COLO668 (cell line): ENCODE measurements around the gene PLXNA2.
A peak's percentile ranks its signal among the peaks of the same experiment; 100 is the strongest.

Experiments used
- DNase-seq: peaks from one replicate; lab custom pipeline; 2025; ENCODE audit not compliant: unreplicated experiment; lab: John Stamatoyannopoulos, UW

Gene PLXNA2

DNA sequence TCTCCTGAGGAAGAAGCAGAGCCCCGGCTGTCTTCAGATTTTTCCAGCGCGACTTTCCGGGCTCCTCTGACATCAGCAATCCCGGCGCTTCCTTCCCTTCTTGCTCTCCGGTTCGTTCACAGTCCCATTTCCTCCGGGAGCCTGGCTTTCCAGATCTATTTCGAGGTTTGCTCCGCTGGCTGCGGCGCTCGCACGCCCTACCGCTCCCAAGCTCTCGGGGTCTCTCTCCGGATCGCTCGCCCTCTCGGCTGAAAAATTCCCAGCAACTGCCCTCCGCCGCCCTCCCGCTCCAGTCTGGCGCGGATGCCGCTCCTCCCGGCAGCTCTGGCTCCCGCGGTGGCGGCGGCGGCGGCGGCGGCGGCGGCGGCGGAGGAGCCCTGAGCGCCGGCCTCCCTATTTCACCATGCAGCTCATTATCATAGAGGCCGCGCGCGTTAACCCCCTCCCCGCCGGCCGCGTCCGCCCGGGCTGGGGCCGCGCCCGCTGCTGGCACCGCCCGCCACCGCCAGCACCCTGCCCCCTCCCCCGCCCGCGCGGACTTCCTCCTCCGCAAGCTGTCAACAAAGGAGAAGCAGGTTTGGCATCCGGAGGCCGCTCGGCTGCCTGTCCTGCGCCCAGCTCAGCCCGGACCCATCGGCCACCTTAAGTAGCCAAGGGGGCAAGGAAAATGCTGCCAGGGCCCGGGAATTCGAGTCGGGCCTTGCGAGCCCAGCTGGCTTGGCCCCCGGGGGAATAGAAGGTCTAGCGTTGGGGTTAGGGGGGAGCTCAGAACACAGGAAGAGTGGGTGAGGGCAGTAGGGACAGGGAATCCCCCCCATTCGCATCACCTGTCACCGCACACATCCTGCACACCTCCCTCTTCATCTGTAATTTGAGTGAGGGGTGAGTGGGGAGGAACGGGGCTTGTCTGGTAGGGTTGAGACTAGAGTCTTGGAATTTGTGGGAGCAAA is at the start of gene PLXNA2:
PLXNA2 (minus strand) TSS at position 418 of the 950 bp plus-strand sequence. CDS start 26,462 bp downstream, outside the sequence.
- DNase-seq = peak; percentile 96

DNA sequence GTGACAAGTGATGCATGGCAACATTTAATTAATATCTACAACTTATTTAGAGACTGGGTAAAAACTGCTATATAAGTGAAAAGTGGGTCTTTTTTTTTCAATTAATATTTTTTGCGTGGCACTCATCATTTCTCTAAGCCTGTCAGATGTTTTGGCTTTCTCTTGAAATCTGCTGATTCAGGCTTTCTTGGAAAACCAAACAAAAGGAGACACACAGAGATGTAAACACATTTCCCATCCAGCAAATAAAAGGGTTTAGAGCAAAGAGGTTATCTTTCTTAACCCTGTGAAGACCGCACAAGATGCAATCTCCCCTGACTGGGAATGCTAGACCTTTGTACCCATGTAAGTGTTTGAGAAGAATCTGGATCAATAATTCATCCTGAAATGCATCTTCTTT is 48.7 kb upstream of the PLXNA2 start:
- DNase-seq = no peak

DNA sequence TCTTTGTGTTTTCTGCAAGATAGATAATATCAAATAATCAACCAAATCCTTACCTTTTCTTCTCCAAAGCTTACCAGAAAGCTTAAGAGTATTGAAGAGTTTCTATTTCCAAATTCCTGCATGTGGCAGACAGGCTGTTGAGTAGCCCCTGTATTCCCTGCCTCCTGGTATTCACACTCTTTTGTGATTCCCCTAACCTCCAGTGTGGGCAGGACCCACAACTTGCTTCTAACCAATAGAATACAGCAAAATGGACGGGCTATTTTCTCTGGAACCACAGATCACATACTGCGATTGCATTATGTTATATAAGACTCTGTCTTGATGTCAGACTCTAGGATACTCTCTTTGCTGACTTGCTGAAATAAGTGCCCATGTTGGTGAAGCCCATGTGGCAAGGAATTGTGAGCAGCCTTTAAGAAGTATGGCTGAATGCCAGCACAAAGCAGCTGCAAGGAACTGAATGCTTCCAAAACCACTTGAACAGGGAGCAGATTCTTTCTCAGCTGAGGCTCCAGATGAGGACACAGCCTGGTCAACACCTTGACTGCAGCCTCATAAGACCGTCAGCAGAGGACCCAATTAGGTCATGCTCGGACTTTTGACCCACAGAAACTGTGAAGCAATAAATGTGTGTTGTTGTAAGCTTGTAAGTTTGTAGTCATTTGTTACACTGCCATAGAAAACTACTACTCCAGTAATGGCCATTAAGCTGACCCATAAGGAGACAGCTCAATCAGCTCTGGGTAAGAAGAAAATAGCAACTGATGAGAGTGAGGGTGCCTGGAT is 47.9 kb upstream of the PLXNA2 start:
- DNase-seq = no peak

DNA sequence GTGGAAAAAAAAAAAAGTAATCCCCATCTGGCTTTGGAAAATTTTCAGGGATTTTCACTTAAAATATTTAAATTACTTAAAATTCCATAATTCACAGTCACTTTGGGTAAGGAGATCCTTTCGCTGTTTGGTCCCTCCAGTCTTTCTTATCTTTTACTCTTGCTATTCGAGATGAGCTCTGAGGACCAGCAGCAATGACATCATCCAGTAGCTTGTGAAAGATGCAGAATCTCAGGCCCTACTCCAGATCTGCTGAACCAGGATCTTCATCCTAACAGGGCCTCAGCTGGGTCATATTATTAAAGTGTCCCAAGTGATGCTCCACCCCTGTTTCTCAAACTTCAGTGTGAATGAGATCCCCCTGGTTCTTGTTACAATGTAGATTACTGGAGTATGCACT is 46.9 kb upstream of the PLXNA2 start:
- DNase-seq = no peak

DNA sequence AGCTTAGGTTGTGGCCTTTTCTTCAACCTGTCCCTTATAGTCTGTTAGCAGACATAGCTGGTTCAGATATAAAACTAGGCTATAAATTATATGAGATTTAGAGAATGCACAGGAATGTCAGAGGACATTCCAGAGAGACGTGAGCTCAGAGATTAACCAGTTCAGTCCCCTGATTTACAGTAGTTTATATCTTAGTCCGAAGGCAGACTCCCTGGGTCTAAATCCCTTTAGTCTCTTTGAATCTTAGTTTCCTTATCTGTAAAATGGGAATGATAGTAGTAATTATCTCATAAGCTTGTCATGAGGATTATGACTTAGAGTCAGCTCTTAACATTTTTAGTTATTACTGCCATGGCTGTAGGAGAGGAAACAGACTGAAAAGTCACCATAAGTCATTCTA is 45.5 kb upstream of the PLXNA2 start:
- no peak for DNase-seq

- no peak for DNase-seq
These were observed 44.3 kb upstream of the PLXNA2 start for GRCh38 chr1:208288495-208288894.

GRCh38 chr1:208280681-208281450 is 36.7 kb upstream of the PLXNA2 start:
- no peak for DNase-seq

GRCh38 chr1:208279826-208280588 is 35.8 kb upstream of the PLXNA2 start:
- no peak for DNase-seq

DNA sequence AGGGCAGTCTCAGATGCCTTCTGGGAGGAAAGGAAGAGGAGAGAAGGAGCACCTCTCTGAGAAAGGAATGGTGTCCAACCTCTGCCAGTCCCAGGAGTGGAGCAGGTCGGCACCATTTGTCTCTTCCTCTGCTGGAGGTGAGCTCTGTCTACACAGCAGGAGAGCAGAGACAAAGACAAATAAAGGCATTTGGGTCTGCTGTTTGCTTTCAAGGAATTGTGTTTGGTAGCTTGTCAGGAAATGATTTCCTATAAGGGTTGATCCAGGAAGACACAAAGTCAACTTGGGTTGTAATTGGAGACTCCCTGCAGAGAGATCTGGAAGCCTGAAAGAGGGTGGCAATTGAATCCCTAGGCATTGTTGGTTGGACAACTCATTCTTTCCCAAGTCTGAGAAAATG is 34.5 kb upstream of the PLXNA2 start:
- no peak for DNase-seq

- DNase-seq = no peak
These were observed 32.7 kb upstream of the PLXNA2 start for GRCh38 chr1:208276757-208277435.

- DNase-seq = no peak
These were observed 30.9 kb upstream of the PLXNA2 start for GRCh38 chr1:208275083-208275482.

DNA sequence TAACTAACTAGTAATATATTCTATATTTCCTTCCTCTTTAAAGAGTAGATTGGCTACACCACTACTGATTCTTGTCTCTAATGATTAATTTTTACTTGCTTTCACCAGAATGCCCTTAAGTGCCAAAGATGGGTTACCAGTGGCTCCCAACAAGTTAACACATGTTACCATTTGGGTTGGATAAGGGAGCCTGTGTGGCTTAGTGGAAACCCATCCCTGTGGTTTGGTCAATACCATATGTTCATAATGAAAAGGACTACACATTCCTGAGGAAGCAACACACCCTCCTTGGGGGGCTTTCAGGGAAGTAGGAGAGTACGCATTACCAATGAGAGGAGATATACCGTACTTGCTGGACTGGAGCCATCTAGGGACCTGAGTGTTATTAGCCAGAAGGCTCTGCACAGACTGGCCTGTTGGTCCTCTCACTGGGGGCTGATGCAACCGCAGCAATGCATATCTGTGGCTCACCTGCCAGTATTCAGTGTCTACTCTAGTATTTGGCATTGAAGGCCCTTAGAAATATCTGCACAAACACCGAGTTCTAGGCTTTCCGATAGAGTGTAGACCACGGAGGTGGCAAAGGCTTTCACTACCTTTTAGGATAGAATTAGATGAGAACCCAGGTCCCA is 29.3 kb upstream of the PLXNA2 start:
- DNase-seq = no peak

GRCh38 chr1:208272713-208273112 is 28.5 kb upstream of the PLXNA2 start:
- DNase-seq = no peak

- DNase-seq = no peak
These were observed 28.1 kb upstream of the PLXNA2 start for GRCh38 chr1:208272311-208272710.

DNA sequence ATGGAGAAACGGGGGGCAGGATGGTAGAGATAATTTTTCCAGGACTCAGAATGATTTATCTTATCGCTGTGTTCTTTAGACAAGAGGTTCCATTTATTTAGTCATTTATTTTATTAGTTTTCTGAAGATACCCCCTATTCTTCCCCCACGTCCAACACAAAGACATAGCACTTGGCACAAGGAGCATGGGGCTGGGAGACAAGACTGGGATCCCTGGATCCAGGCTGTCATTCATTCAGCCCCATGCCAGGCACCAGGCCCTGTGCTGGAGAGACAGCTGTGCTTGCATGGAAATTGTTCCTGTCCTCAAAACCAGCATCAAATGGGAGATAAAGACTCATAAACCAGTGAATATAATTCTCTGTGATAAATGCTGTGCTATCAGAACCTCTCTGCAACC is 27.1 kb upstream of the PLXNA2 start:
- DNase-seq = no peak

GRCh38 chr1:208270651-208271141 is 26.5 kb upstream of the PLXNA2 start:
- no peak for DNase-seq

DNA sequence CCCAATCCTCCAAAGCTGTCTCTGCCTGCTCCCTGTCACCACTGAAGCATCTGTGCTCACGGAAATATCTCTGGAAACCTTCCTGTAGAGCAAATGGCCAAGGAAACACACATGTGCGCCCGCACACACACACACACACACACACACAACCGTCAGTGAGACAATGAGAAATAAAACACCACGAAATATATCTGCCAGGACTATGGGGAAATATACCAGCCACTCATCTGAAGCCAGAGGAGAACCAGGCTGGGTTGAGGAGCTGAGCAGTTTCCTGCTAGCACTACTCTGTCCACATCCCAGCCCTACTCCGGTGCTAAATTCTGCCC is 25.1 kb upstream of the PLXNA2 start:
- no peak for DNase-seq

GRCh38 chr1:208268541-208269337 is 24.6 kb upstream of the PLXNA2 start:
- DNase-seq = no peak

- DNase-seq = no peak
These were observed 21.3 kb upstream of the PLXNA2 start for GRCh38 chr1:208265525-208265924.
